ENCODE measurements around the gene SIAE.
"Not testable (repeated sequence)": the region's sequence is repeated elsewhere in the genome, so short reads cannot be mapped to it uniquely, and the experiment has no call there.

SIAE gene

DNA sequence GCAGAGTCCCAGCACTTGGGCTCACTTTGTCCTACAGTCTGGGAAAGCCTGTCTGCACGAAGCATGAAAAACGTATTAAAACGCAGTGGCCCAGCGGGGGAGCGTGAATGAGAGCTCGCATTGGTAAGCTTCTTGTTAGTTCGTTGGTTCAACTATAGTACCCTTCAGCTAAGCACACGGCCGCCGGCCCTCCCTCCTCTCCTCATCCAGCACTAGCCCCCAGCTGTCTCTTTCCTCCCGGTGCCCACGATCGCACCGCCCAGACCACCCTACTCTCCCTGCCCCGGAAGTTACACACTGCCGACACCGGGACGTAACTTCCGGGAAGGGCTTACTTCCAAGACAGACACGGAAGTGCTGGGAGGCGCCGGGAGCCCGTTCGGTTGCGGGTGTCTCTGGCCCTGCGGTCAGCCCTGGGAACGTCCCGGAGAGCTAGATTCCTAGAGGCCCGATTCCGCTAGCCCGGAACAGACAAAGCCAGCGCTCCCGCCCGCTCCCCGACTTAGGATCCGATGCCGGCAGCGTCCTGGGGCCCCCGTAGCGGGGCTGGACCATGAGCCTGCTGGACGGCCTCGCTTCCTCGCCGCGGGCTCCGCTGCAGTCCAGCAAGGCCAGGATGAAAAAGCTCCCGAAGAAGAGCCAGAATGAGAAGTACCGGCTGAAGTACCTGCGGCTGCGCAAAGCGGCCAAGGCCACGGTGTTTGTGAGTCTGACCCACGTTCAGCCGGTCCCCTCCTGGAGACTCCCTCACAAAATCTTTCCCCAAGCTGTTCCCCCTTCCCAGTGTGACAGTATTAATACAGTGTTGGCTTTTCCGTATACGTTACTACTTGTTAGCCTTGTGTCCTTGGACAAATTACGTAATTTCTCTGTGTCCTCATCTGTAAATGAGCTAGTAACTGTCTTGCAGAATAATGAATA lies 50.7 kb downstream of the SIAE start, which contains the start of gene TBRG1:
Gene TBRG1, plus strand, starts transcription at position 334 of the 921 bp plus-strand sequence. Its CDS starts 220 bp downstream, at position 554.
- peak; percentile 86 for DNase-seq

DNA sequence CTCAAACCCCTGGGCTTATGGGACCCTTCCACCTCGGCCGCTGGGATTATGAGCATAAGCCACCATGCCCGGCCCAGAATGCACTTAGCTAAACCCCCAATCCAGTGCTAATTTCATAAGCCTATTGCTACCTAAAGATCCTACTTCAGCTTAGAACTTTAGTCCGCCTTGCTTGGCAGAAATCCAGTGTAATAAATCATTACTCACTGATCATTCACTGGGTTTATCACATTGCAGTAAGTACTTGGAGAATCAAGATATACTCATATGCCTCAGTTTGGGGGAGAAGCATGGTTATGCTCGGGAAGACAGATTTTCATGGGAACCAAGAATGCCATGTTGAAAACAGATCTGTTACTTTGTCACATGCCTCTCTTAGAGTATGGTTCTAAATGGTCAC lies 54.7 kb downstream of the SIAE start:
- no peak for DNase-seq

DNA sequence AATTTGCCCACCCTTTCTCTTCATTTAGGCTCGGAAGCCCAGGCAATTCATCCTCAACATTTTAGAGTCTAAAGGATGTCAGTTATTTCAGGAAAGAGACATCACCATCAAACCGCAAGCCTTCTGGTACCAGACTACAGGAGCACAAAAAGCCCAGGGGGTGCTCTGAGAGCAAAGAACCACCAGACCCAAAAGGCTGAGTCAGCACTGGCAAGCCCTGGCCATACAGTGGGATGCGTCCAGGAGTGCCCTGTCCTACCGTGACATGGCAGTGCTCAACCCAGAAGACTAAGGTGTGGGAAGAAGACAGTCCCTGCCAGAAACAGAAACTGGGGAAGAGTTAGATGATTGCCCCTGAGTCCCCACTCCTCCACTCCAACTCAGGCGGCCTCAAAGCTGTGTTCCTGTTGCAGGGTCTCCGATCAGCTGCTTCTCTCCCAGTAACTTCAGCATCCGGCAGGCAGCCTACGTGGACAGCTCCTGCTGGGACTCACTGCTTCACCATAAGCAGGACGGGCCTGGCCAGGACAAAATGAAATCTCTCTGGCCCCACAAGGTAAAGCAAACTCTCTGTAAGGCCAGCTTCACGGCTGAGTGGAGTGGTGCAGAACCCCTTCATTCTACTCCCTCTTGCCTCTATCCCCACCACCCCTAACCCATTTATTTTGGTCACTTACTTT lies 60.8 kb downstream of the SIAE start:
- no peak for DNase-seq

DNA sequence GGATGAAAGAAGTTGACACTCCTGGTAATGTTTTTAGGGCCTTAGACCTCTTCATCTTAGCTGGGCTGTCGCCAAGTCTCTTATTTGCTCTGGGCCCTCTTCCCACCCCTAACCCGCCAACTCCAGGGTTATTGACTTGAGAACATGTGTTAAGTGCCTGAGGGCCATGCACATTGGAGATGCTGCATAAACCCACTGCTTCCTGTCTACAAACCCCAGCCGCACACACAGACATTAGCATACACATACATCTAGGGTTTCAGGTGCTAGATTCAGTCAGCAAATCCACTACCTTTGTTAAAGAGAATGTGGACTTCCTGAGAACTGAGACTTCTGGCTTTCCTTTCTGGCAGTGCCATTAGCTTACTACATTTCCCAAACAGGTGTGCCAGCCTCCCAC lies 61.5 kb downstream of the SIAE start:
- DNase-seq, result peak; percentile 30

DNA sequence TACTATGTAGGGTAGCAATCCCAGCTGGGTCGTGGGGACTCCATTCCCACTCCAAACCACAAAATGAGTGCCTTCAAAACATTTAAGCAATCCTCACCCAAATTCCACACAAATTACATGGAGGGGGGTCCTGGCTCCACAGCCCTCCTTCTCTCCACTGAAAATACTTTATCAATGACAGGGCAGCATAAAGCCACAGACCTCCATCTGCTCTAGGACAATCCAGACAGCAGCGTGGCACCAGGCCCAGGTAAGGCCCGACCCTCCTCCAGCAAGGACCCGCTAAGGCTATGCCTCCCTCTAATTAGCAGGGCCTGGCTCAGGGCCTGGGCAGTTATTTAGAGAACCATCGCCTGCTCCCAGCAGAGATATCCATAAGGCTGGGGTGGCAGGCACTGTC lies 62.5 kb downstream of the SIAE start, which contains the start of gene PANX3:
Gene PANX3, plus strand, starts transcription at position 365 of the 400 bp plus-strand sequence. CDS start 129 bp downstream, outside the sequence.
- no peak for DNase-seq

DNA sequence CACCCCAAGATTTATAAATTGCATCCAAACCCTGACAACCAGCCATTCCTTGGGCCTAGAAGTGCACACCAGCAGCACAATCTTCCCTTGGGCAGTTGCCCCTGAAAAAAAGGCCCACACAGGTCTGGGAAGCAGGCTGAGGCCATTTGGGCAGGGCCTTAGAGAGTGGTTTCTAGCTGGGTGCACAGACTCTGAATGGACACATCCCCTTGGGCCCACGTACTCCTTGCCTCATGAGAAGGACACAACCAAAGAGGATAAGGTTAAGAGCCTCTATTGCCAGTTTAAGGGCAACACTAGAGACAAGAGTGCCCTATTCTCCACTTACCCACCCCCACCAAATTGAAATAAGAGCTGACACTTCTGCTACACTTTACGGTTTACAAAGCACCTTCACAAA lies 63.2 kb downstream of the SIAE start:
- no peak for DNase-seq

DNA sequence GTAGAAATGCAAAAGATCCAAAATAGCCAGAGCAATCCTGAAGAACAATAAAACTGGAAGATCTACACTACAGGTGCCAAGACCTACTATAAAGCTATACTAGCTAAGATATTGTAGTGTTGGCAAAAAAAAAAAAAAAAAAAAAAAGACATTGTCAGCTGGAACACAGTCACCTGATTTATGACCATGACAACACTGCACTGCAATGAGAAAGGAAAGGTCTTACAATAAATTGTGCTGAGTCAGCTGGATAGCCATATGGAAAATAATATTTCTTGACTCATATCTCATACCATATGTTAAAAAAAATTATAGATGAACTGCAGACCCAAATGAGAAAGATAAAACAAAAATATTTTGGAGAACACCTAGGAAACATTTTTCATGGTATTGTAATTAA lies 65.4 kb downstream of the SIAE start:
- no peak for DNase-seq

DNA sequence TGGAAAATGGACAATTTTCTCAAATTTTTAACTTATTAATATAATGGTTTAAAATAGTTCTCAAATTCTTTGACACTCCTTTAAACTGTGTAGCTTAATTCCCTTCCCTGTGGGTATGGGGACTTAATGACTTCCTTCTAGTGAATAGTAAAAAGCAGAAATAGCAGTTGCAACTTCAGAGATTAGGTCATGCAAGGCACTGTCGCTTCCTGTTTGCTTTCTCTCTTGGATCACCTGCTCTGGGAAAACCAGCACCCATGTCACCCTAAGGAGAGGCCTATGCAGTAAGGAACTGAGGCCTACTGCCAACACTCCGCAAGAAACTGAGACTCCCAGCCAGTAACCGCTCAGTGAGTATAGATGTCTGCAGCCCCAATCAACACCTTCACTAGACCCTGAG lies 67.8 kb downstream of the SIAE start:
- no peak for DNase-seq

DNA sequence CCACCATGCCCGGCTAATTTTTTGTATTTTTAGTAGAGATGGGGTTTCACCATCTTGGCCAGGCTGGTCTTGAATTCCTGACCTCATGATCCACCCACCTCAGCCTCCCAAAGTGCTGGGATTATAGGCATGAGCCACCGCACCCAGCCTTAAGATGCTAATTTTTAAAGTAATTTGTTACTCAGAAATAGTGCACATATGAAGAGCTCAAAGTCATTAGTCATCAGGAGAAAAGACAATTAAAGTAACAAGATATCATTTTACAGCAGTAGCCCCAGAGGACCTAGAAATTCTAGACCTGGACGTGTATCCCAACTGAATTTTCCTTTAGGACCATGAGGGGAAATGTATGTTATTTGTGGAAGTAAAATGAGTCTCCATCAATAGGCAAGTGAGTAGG lies 70.8 kb downstream of the SIAE start:
- DNase-seq, result not testable (repeated sequence)

DNA sequence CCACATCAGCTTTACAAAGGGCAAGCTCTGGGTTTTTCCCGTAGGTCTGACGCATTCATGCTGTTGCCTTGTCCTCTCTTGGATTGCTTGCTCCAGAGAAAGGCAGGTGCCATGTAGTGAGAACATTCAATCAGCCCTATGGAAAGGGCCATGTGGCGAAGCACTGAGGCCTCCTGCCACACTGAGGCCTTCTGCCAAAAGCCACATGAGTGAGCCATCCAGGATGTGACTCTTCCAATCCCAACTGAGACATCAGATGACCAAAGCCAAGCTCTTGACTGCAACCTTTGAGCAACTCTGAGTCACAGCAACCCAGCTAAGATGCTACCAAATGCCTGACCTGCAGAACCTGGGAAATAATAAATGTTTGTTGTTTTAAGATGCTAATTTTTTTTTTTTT lies 71.3 kb downstream of the SIAE start:
- no peak for DNase-seq

DNA sequence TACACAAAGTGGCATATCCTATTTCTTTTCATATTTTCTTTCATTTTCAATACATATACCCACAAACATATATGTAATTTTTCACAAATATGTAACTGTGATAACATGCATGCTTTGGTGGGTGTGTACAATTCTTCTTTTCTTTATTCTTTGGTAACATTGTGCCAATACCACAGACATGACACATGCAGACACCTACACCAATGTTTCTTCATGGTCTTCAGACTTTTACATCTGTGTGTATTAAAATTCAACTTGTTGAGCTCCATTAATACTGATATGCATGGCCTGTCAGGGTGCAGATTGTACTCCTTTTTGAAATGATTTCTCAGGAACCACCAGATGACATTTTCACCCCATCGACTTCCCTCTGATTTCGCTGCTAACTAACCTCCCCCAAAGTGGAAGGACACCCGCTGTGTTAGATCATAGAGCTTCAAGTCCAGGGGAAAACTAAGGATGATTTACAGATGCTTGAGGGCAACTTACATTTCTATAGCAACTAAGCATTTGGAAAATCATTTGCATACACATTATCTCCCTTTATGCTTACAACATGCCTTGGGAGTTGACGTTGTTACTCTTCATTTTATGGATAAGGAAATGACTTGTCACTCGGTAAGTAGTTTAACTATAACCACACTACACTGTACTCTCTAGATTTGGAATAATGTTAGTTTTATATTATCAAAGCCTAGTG lies 72.8 kb downstream of the SIAE start:
- DNase-seq, result no peak

DNA sequence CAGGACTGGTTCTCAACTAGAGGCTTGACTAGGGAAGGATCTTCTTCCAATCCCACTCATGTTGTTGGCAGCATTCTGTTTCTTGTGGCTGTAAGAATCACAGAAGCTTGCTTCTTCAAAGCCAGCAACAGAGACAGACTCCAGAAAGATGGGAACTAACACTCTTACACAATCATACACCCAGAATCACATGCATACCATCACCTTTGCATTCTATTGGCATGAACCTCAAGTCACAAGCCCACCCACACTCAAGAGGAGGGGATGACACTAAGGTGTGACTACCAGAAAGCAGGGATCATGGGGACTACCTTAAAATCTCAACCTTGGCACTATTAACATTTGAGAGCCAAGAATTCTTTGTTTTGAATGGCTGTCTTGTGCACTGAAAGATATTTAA lies 75.9 kb downstream of the SIAE start:
- DNase-seq, result no peak

DNA sequence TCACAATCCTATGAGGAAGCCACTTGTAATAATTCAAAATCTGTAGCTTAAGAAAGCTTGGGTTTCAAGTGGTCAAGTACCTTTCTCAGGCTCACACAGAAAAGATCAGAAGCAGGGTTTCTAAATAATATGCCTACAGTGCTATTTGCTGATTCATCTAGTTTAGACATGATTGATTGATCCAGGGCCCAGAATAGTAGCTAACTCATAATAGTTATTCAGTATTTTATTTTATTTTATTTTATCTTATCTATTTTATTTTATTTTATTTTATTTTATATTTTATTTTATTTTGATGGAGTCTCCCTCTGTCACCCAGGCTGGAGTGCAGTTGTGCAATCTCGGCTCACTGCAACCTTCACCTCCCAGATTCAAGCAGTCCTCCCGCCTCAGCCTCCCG lies 78.2 kb downstream of the SIAE start:
- DNase-seq, result no peak

DNA sequence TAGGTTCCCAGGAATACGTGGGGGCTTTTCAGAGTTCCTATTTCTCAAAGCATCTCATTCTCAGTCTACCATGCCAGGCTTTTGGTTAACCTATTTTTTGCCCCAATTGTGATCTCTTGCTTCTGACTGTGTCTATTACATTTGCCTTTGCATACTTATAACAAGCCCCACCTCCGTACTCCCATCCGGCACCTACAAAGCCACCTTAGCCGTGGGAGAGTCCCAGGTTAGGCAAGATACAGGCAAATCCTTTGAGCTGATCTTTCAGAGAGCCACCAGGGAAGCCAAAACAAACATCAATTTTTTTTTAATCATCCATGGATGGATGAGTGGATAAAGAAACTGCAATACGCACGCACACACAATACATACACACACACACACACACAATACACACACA lies 80.9 kb downstream of the SIAE start:
- no peak for DNase-seq

DNA sequence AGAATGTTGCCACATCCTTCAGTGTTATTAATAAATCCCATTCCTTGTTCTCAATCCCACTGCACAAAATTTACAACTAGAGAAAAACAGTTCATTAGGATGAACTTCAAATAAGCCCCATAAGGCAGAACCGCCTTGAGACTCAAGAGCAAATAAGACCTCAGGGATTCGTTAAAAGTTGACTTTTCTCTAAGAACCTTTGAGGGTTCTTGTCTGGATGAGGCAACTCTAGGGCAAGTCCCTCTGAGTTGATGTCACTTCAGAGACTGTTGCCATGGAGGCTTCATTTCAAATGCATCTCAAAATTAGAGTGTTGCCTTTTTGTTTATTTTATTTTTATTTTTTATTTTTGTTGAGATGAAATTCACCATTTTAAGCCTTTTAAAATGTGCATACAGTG lies 82.1 kb downstream of the SIAE start:
- DNase-seq, result no peak

DNA sequence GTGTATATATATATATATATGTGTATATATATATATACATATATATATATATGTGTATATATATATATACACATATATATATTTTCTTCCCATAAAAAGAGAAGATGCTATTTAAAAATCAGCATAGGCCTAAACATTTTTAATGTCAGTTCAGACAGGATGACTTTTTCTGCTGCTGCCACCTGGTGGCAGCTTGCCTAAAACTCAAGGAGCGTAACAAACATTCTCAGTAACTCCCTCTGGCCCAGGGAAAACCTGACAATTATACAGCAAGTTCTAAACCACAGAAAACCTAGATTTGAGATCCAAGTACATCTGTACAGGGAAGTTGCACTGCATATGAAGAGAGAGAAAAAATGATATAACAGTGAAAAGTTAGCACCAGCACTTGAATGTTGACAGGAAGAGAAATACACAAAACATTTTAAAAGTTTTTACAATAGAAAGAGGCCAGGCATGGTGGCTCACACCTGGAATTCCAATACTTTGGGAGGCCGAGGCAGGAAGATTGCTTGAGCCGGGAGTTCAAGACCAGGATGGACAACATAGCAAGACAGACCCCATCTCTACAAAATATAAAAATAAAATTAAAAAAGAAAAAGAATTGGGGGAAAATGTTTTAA lies 87.2 kb downstream of the SIAE start:
- peak; percentile 63 for DNase-seq

DNA sequence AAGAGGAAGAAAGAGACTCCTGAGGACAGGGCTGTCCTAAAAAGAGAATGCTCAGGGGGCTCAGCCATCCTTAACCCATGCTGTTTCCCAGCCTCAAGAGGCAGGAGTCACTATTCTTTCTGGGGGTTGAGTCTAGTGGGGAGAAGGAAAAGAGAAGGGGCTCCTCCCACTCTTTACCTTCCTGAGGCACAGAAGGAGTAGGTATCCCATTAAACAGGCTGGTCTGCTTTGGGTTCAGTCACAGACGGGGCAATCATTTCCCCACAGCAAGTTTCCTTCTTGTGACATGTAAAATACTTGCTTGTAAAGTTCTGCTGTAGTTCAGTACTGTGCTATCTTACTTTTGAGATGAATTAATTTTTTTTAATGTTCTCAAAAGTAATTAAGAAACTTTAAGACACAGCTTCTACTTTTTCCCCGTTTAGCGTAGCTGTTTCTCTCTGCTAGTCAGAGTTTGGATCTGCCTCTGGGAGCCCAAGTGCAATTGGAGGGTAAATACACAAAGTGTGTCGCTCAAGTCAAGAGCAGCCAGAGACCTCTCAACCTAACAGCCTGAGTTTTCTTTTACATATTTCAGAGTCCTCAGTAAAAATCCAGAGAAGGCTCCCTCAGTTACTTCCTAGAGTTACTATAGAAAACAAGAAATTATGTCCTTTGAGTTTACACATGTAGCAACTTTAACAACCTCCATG lies 88.7 kb downstream of the SIAE start:
- no peak for DNase-seq

DNA sequence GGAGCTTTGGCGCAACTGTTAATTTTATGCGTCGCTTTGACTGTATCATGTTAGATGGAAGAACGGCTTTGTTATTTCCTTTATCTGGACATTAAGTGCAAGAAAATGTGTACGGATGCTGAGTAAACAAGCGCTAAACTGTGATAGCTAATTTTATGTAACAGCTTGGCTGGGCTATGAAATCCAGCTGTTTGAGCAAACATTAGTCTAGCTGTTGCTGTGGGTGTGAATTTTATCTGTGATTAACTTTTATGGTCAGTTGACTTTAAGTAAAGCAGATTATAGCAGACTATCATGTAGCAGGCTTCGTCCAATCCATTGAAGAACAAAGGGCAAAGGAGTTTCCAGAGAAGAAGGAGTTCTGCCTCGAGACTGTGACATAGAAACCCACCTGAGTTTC lies 89.8 kb downstream of the SIAE start:
- DNase-seq, result no peak

All from activated CD4-positive, alpha-beta T cell treated with anti-CD3 and anti-CD28 coated beads for 48 hours (primary cell).